Measurements from ENCODE around the gene ZNF860.
A peak's percentile ranks its signal among the peaks of the same experiment; 100 is the strongest.
"Not testable (repeated sequence)": the region's sequence is repeated elsewhere in the genome, so short reads cannot be mapped to it uniquely, and the experiment has no call there.

Gene ZNF860

GRCh38 chr3:32000877-32001276 is 19.3 kb downstream of the ZNF860 start:
- no peak for DNase-seq

GRCh38 chr3:32002561-32003368 is 21.2 kb downstream of the ZNF860 start:
- DNase-seq = peak; percentile 3

- DNase-seq = no peak
Measured at GRCh38 chr3:32003380-32003779, 21.8 kb downstream of the ZNF860 start.

- DNase-seq = no peak
Measured at GRCh38 chr3:32004113-32004765, 22.7 kb downstream of the ZNF860 start.

- no peak for DNase-seq
Measured at GRCh38 chr3:32009101-32009500, 27.6 kb downstream of the ZNF860 start.

GRCh38 chr3:32009957-32010356 is 28.4 kb downstream of the ZNF860 start:
- no peak for DNase-seq

GRCh38 chr3:32010699-32011098 is 29.1 kb downstream of the ZNF860 start:
- DNase-seq = not testable (repeated sequence)

GRCh38 chr3:32015638-32016037 is 34.1 kb downstream of the ZNF860 start:
- DNase-seq = not testable (repeated sequence)

GRCh38 chr3:32017286-32017685 is 35.7 kb downstream of the ZNF860 start:
- DNase-seq = no peak

- peak; percentile 64 for DNase-seq
Measured at GRCh38 chr3:32018757-32019564, 37.4 kb downstream of the ZNF860 start.

GRCh38 chr3:32021155-32021554 is 39.6 kb downstream of the ZNF860 start:
- no peak for DNase-seq

GRCh38 chr3:32021748-32022147 is 40.2 kb downstream of the ZNF860 start:
- no peak for DNase-seq

- no peak for DNase-seq
Measured at GRCh38 chr3:32022947-32023346, 41.4 kb downstream of the ZNF860 start.

- peak; percentile 8 for DNase-seq
Measured at GRCh38 chr3:32026593-32026992, 45.0 kb downstream of the ZNF860 start.

GRCh38 chr3:32037932-32038267 is 56.4 kb downstream of the ZNF860 start:
- DNase-seq = no peak

- no peak for DNase-seq
Measured at GRCh38 chr3:32041316-32041715, 59.8 kb downstream of the ZNF860 start.
